Measurements from ENCODE around the gene ABRAXAS1.
A peak's percentile ranks its signal among the peaks of the same experiment; 100 is the strongest.

The ABRAXAS1 gene

GRCh38 chr4:83490876-83491450, 6.1 kb upstream of the ABRAXAS1 start:
- H3K4me1 Mint-ChIP-seq, result no peaks in the 10 kb centered on the region
- H3K27ac Mint-ChIP-seq, result no peak overlapping the region
- no peak overlapping the region for H3K4me3 Mint-ChIP-seq
- H3K9me3 Mint-ChIP-seq, result no peaks in the 10 kb centered on the region
- no peaks in the 10 kb centered on the region for H3K27me3 Mint-ChIP-seq (ENCODE audit: low read depth)
- TF ChIP-seq, protein P1, sequence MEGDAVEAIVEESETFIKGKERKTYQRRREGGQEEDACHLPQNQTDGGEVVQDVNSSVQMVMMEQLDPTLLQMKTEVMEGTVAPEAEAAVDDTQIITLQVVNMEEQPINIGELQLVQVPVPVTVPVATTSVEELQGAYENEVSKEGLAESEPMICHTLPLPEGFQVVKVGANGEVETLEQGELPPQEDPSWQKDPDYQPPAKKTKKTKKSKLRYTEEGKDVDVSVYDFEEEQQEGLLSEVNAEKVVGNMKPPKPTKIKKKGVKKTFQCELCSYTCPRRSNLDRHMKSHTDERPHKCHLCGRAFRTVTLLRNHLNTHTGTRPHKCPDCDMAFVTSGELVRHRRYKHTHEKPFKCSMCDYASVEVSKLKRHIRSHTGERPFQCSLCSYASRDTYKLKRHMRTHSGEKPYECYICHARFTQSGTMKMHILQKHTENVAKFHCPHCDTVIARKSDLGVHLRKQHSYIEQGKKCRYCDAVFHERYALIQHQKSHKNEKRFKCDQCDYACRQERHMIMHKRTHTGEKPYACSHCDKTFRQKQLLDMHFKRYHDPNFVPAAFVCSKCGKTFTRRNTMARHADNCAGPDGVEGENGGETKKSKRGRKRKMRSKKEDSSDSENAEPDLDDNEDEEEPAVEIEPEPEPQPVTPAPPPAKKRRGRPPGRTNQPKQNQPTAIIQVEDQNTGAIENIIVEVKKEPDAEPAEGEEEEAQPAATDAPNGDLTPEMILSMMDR (IDR thresholded peaks at IDR 0.05; ENCODE audit: unreplicated experiment in 3 of 3), result peak; percentile 77 to 80 (median 77)
- no peaks in the 10 kb centered on the region for H3K36me3 Mint-ChIP-seq (ENCODE audit: low read depth)

DNA sequence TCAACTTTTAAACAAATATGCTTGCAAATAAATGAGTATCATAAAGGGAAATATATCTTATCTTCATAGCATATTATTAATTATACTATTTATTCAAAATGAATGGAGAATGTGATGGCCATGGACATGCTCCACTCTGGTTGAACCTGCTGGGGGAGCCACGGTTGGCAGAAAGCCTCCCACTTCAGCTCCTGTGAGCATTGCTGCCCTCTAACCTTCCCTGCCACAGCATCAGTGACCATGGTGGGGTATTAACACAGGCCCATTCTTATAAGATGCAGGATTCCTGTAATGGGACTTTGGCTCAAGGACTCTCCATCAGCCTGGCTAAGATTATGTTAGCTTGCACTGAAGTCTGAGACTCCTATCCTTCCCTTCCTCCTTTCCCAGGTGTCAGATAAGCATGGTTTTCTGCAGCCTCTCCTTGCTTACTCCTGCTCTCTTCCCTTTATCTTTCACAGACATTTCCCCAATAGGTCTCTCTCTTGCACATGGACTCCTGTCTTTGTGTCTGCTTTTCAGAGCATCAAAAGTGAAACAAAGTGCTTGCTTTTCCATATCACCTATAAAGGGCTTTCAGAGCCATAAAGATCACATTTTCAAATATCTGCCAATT, 4.9 kb upstream of the ABRAXAS1 start:
- Mint-ChIP-seq H3K9me3 (no peaks in the 10 kb centered on the region), H3K27ac (no peak overlapping the region), H3K36me3 (ENCODE audit: low read depth) (no peaks in the 10 kb centered on the region), H3K27me3 (ENCODE audit: low read depth) (no peaks in the 10 kb centered on the region), H3K4me1 (peaks cover 5% of the 10 kb centered on the region), H3K4me3 (peak overlapping the region in 1 of 3 experiments; percentile 47)
- TF ChIP-seq, protein P1 (IDR thresholded peaks at IDR 0.05; ENCODE audit: unreplicated experiment in 3 of 3), result no peak

- Mint-ChIP-seq H3K27ac (peak overlapping the region in 1 of 3 experiments; percentile 3), H3K36me3 (ENCODE audit: low read depth) (no peaks in the 10 kb centered on the region), H3K27me3 (ENCODE audit: low read depth) (no peaks in the 10 kb centered on the region), H3K4me1 (peaks cover 14% of the 10 kb centered on the region), H3K9me3 (no peaks in the 10 kb centered on the region), H3K4me3 (peak overlapping the region; percentile 4 to 33 (median 6))
- TF ChIP-seq, protein P1 (IDR thresholded peaks at IDR 0.05; ENCODE audit: unreplicated experiment in 3 of 3), result no peak
These were observed 1.7 kb upstream of the ABRAXAS1 start for GRCh38 chr4:83486457-83487129.

GRCh38 chr4:83473966-83474365, 10.9 kb downstream of the ABRAXAS1 start:
- peaks cover 28% of the 10 kb centered on the region for H3K36me3 Mint-ChIP-seq (ENCODE audit: low read depth)
- no peak overlapping the region for H3K27ac Mint-ChIP-seq
- no peaks in the 10 kb centered on the region for H3K4me1 Mint-ChIP-seq
- H3K9me3 Mint-ChIP-seq, result no peaks in the 10 kb centered on the region
- H3K27me3 Mint-ChIP-seq (ENCODE audit: low read depth), result no peaks in the 10 kb centered on the region
- TF ChIP-seq, protein P1 (IDR thresholded peaks at IDR 0.05; ENCODE audit: unreplicated experiment in 3 of 3), result no peak
- no peak overlapping the region for H3K4me3 Mint-ChIP-seq

- no peaks in the 10 kb centered on the region for H3K9me3 Mint-ChIP-seq
- no peak overlapping the region for H3K4me3 Mint-ChIP-seq
- TF ChIP-seq, protein P1 (IDR thresholded peaks at IDR 0.05; ENCODE audit: unreplicated experiment in 3 of 3), result no peak
- no peak overlapping the region for H3K27ac Mint-ChIP-seq
- H3K27me3 Mint-ChIP-seq (ENCODE audit: low read depth), result no peaks in the 10 kb centered on the region
- no peaks in the 10 kb centered on the region for H3K4me1 Mint-ChIP-seq
- H3K36me3 Mint-ChIP-seq (ENCODE audit: low read depth), result peaks cover 30% of the 10 kb centered on the region
These were observed 11.5 kb downstream of the ABRAXAS1 start for GRCh38 chr4:83473423-83473822.

Measured in nephron (organoid).